Mammary epithelial cell (primary cell): ENCODE results near the gene OR5D16.
"Not testable (repeated sequence)": the region's sequence is repeated elsewhere in the genome, so short reads cannot be mapped to it uniquely, and the experiment has no call there.

ENCODE experiments used
- EZH2 ChIP-seq: IDR thresholded peaks from 2 replicates; pipeline ENCODE4 v1.6.1; 2012; ENCODE audit warnings: low read length, inconsistent platforms, borderline replicate concordance
- TF ChIP-seq, protein P1 (sequence below), 2 donors: IDR thresholded peaks in 1 of 2; conservative IDR thresholded peaks in 1 of 2; 2 replicates each; pipeline ENCODE4 v1.5.1; 2011 to 2012; ENCODE audit warnings: inconsistent platforms in 2 of 2, low read length in 2 of 2, mild to moderate bottlenecking in 2 of 2, control low read depth in 1 of 2, low read depth in 1 of 2; ENCODE audit not compliant: insufficient read depth in 1 of 2; ENCODE audit errors: extremely low read depth in 1 of 2

DNA sequence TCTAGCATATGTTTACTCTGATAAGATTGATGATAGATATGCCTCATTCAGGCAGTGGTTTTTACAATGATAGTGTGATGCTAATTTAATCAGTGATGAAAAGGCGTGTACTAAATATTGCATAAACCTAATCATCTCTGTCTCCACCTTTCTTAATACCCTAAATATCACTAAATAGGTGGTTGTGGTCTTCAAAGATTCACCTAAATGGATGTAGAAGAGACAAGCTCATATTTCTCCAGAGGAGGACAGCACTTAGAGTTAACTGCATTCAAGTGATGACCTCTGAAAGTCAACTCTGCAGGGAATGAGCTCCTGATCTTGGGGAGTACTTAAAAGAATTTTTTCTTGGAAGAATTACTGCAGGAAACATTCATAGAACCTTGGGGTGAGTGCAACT, 44.4 kb downstream of the OR5D16 start, which contains the start of gene TRIM51:
- TF ChIP-seq, protein P1, sequence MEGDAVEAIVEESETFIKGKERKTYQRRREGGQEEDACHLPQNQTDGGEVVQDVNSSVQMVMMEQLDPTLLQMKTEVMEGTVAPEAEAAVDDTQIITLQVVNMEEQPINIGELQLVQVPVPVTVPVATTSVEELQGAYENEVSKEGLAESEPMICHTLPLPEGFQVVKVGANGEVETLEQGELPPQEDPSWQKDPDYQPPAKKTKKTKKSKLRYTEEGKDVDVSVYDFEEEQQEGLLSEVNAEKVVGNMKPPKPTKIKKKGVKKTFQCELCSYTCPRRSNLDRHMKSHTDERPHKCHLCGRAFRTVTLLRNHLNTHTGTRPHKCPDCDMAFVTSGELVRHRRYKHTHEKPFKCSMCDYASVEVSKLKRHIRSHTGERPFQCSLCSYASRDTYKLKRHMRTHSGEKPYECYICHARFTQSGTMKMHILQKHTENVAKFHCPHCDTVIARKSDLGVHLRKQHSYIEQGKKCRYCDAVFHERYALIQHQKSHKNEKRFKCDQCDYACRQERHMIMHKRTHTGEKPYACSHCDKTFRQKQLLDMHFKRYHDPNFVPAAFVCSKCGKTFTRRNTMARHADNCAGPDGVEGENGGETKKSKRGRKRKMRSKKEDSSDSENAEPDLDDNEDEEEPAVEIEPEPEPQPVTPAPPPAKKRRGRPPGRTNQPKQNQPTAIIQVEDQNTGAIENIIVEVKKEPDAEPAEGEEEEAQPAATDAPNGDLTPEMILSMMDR (conservative IDR thresholded peaks at IDR 0.05 in 1 of 2, IDR thresholded peaks at IDR 0.05 in 1 of 2; ENCODE audit: extremely low read depth in 1 of 2, insufficient read depth in 1 of 2, low read depth in 1 of 2, low read length in 2 of 2) = not testable (repeated sequence)
- not testable (repeated sequence) for TF ChIP-seq EZH2
